GM18909 (cell line): Measurements from ENCODE around the gene CHD2.
"Not testable (repeated sequence)": the region's sequence is repeated elsewhere in the genome, so short reads cannot be mapped to it uniquely, and the experiment has no call there.

Experiments
- ATAC-seq: cut with Tn5 transposase; IDR thresholded peaks from one replicate; pipeline ENCODE4 v1.9.1; 2021; ENCODE audit warnings: mild to moderate bottlenecking; ENCODE audit not compliant: unreplicated experiment, poor library complexity

CHD2 gene

DNA sequence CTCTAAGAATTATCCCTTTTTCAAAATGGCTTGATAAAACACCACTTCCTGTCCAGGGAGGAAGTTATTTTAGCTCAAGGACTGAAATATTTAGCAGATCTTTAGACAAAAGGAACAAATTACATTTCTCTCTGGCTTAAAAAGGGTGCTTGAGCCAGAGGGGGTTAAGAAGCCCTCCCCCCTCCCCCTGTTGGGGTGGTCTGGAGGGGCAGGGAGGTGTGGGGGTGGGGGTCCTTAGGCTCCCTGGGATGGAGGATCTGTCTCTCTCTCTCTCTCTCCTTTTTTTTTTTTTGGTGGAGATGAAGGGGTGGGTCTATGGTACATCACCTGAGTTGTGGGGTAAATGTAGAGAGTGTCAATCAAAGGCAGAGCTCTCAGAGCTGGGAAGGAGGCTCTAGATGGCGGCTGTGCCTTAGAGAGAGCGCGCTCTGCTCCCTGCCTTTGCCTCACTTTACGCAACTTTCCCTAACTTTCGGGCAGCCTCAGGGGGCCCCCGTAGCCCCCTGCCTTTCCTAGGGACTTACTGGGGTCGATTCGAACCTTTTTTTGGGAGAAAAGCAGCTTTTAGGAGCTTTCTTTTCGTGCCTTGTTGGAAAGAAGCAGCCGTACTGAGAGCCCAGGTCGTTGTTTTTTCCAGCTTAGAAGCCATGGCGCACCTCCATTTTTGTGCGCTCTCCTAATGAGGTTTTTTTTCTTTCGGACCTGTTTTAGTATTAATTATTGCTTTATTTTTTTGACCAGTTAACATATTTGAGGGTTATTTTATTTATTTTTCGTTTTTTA is at the start of gene CHD2:
TSS of gene CHD2 (plus strand) at position 377 of the 783 bp plus-strand sequence. CDS start 914 bp downstream, outside the sequence.
- peak; percentile 71 for ATAC-seq

DNA sequence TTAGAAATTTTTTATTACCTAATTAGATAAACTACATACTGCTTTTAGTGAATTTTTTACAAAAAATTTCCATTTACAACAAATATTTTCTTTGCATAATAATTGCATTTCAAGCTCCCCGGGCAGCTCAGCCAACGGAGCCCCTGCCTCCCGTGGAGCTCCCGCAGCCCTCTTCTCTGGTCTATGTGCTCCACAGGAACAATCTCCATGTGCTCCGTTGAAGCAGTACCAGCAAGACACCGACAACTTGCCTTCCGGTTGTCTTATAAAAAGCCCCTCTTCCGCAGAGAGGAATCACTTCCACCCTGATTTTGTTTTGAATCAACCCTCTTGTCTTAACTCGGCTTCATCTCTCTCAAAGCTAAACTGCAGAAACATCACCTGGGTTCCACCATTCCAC is 46.9 kb upstream of the CHD2 start:
- ATAC-seq, result no peak

DNA sequence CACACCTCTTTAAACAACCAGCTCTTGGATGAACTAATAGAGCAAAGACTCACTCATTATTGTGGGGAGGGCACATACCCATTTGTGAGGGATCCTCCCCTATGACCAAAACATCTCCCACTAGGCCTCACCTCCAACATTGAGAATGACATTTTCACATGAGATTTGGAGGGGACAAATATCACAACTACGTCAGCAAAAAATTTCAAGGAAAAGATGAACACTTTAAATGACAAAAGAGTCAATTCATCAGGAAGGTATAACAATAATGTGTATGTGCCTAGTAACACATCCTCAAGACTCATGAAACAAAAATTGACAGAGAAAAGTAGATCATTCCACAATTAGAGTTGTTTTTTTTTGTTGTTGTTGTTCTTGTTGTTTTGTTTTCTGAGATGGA is 38.4 kb upstream of the CHD2 start:
- no peak for ATAC-seq

DNA sequence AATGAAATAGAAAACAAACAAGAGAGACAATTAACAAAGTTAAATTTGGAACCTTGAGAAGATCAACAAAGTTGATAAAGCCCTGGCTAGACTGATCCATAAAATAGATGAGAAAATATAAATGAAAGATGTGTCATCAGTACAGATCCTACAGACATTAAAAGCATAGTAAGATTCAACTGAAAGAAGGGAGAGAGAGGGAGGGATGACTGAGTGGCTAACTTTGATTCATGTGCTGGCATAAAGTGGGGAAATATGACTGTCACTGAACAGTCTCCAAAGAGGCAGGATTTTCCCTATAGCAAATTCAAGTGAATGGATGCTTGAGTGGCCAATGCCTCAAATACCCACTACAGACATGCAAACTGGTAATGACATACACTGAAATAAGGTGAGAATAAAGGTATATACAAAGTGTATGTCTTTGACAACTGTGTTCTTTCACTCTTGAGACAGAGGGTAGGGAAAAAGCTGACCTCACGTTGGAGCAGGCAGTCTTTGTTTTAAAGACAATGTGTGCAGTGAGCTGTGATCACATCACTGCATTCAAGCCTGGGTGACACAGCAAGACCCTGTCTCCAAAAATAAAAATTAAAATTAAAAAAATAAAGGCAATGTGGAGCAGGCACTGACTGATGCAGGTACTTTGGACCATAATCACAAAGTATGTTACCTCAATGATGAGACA is 35.9 kb upstream of the CHD2 start:
- ATAC-seq, result no peak

DNA sequence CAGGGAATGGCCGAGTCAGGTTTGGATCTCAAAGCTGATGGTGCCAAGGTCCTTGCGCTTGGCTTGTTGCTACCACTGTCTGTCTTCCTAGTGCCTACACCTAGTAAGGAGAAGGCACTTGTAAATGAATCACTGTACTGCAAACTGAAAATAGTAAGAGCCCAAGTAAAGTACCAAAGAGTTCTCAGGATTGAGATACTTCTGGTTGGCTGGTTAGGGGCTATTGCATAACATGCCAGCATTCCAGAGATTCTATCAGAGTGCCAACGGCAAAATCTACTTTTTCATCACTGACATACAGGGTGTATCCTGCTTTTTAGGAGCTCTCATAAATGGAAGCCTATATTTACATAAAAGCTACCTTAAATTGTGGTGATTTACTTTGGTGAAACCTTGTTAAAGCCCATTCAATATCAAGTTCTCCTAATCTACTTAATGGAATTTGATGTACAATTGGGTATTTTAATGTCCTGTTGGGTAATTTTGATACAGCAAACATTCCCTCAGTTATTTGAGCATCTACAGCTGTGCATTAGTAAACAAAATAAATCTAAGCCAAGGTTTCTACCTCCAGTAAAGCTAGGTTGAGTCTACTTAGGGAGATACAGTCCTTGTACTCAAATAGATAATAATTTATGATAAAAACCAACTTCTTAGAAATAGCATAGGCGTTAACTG is 30.7 kb upstream of the CHD2 start:
- no peak for ATAC-seq

DNA sequence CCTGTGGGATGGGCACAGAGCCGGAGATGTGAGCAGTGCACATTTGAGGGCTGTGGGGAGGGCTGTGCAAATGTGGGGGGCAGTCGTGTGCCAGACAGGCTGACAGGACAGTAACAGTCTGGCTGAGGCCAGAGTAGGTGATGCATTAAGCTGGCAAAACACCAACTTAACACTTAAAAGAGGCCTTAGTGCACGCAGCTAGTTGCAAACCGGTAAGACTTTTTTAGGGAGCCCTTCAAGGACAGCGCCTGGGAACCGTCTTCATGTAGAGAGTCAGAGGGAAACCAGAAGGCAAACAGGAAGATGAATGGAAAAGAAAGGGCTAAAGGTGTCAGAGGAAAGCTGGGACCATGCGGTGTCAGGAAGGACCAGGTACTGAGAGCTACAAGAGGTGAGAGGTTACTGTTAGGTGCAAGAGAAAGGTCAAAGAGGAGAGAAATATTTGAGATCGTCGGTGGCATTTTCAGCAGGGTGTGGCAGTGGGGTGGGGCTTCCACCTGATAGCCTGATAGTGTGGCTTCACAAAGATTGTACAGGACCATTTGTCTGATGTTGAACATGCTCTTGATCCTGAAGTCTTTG is 30.0 kb upstream of the CHD2 start:
- ATAC-seq, result no peak

DNA sequence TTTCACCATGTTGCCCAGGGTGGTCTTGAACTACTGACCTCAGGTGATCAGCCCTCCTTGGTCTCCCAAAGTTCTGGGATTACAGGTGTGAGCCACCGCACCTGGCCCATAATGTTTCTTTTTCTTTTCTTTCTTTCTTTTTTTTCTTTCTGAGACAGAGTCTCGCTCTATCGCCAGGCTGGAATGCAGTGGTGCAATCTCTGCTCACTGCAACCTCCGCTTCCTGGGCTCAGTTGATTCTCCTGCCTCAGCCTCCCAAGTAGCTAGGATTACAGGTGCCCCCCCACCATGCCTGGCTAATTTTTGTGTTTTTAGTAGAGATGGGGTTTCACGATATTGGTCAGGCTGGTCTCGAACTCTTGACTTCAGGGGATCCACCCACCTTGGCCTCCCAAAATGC is 27.2 kb upstream of the CHD2 start:
- not testable (repeated sequence) for ATAC-seq

DNA sequence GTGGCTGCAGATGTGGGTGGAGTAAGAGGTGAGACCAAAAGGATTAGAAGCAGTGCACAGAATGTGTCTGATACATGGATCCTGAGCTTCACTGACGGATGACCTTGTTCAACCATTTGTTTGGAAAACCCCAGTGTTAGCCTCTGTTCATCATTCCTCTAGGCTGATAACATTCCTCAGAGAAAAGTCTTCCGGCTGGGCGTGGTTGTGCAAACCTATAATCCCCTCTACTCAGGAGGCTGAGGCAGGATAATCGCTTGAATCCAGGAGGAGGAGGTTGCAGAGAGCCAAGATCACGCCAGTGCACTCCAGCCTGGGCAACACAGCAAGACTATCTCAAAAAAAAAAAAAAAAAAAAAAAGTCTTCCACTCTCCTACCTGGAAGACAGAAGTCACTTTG is 23.1 kb upstream of the CHD2 start:
- ATAC-seq, result no peak

DNA sequence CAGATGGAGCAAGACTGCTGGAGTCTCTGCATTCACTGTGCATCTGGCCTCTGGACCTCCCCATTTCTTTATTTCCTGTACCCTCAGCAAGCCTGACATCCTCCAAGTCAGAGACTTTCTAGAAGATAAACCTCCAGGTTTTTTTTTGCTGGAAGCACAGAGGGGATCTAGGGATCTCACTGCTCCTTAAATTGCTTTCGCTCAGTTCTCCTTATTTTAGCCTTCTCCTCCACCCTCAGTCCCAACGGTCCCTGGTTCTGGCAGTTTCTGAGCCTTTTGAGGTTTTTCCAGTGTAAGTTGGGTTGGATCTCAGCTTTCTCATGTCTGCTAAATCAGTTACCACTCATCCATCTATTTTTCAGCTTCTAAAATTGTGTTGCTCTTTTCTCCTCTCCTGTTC is 22.7 kb upstream of the CHD2 start:
- no peak for ATAC-seq

DNA sequence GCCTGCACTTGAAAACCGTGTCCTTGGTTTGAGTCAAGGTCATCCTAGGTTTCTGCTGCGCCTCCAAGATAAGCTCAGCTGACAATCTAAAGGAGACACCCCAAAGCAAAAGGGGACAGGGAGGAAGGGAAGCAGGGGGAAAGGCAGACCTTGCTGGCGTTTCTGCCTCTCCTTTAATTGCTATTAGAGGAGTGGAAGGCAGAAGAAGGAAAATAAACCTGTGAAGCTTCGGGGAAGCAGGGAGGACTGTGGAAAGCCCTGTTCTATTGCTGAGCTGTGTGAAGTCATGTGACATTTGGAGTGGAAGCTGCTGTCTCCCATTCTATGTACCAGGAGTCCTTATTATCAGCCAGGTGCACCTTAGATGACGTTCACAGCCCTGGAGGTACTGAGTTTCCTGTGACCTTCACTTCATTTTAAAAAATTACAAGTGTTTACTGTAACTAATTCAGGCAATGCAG is 21.5 kb upstream of the CHD2 start:
- no peak for ATAC-seq

DNA sequence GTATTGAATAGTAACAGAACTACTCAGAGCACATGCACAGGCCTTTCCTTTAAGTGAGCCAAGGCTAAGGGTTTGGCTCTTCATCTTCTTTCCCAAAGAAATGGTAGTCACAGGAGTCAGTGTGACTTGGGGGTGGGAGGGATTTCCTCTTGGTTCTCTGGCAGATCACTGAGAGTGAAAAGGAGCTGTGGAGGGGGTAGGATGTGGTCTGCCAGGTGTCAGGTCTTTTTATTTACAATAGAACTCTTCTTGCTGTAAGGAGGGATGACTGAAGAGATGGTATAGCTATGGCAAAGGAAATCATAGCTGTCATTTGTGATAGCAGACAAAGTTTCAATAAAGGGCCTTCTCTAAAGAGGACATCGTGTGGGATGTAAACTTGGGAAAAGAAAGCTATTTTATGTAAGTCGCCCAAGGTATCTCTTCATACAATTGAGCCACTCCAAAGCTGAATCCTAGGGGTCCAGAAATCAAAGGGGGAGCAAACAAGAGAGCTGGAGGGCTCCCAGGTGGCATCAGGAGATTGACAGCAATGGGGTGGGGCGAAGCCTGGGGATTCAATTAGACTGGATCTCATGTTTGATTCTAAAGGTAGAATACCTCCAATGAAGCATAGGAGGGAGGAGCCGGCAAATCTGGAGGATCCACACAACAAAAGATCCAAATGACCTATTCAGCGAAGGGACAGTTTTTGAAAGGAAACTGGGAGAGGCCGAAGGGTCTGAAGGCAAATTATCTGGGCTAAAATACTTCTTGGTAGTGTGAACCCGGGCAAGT is 20.0 kb upstream of the CHD2 start:
- ATAC-seq, result no peak

DNA sequence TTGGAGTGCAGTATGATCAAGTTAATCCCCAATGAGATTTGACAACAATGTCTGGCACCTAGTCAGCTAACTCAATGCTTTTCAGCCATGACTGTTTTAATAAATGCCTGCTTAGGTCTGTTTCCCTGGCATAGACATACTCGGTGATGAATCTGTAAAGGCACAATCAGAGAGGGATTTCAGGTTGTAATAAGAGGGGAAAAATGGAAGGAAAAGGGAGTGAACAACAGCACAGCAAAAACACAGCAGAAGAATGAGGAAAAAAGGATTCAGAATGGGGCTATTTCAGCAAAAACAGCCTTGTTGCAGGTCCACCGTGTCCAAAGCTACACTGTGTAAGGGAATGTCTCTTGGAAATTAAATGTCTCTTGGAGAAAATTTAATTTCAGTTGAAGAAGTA is 19.3 kb upstream of the CHD2 start:
- ATAC-seq, result no peak

DNA sequence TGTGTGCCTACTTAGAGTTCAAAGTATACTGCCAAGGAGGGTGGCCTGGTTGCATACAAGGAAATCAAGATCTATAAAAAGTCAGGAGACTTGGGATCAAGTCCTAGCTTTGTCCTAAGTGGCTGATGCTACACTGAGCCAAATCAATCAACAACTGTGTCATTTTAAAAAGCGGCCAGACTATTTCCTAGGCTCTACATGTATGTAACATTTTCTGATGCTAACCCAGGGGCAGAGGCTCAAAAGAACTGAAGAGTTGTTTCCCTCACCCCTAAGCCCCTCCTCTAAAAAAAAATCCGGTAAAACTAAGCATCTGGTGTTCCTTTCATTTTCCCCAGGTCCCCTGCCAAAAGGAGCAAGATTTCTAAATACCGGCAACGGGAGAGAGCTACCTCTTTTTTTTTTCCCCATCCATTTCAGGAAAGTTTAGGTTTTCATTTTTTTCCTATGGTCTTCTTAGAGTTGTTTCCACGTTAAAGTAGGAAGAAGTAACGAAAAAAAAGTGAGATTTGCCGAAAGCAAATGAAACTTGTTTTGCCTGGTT is 18.8 kb upstream of the CHD2 start:
- no peak for ATAC-seq

DNA sequence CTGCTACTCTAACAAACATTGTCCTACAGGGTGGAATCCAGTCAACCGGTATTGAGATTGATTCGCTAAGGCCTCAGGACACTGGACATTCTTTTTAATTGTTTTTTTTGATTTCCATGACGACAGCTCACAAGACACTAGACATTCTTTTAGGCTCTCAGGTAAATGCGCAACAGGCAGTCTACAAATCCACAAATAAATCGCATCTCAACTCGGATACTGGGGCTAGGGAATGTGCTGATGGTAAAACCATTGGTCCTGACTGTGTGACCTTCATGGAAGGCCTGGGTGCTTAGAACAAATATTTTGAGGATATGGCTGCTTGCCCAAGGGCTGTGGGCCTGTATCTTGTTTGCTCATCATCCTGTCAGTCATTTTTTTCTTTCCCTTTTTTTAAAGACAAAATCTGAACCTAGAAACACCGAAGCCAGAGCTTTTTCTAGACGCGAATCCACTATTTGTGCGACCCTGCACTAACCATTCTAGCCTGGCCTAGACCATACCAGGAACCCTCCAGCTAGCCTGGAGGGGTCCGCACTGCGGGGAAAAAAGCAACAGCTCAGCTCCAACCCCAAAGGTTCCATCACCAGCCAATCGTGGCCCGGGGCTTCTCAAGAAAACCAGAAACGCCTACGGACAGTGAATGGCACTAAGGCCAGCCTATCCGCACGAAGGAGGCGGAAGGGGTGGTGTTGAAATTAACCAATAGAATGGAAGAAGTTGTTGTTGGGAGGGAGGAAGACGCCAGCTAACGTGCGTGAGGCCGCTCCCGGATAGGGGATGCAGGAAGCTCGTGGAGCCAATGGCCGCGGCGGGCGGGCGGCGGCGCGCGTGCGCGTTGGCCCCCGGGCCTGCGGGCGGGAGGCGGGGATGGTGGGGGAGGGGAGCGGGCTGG is 18.1 kb upstream of the CHD2 start:
- ATAC-seq, result peak; percentile 96

DNA sequence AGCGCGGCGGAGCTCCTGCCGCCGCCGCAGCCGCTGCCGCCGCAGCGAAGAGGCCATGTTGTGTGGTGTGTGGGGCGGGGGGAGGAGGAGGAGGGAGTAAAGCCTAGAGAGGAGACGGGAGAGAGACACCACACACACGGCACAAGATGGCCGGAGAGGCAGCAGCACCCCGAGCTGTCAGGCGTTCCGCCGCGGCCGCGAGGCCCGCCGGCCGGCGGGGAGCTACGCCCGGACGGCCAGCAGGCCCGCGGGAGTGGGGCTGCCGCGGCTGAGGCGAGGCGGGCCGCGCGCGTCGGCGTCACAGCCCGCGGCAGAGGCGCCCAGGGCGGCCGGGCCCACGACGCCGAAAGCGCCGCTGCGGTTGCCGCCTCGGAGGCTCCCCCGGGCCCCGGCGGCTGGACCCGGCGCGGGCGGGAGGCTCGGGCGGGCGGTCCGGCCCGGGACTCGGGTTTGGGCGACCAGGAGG is 17.4 kb upstream of the CHD2 start:
- ATAC-seq, result peak; percentile 68

DNA sequence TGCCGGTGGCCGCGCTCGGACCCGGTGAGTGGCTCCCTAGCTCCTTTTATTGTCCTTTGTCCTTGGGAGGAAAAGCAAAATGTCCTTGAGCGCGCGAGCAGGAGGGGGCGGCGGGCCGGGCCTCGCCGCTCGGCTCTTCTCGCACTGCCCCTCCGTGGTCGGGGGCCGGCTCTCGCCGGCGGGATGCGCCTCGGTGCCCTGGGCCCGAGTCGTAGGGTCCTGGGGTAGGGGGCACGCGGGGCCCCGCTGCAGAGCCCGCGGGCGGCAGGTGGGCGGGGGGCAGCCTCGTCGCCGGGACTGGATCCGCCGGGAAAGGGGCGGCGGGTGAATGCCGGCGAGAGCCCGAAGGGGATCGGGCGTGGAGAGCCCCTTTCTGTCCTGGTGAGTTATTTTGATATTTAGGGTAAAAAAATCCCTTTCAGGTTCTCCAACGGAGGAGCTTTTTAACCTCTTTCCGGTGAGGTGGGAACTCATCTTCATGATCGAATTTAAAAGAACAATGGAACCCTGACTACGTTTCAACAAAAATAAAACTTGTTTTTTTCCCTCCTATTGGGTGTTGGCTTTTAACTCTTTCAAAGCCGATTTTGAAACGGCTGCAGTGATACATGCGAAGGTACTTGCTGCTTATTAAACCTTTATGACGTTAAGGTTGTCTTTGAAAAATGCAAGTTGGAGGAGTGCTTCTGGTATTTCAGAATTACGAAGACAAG is 16.8 kb upstream of the CHD2 start:
- ATAC-seq, result peak; percentile 5

DNA sequence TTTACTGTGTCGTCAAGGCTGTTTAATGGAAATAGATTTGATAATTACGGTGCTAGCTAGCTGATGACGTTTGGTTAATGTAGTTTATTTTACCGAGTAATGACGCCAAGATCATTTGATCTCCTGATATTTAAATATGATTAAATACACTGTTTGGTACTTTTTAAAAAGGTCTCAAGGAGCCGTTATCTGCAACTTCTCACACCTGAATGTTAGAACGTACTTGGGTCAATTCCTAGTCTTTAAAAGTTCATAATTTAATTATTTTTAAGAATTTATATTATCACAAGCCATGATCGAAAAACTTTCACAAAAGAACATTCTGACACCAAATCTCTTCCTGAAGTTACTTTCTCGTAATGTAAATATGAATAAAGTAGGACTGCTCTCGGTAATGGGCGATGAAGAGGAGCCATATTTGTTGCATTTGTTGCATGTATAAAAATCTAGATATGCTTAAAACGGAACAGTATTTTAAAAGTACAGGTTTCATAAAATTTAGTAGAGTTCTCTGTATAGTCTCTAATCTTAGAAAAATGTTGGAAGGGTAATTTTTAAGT is 16.2 kb upstream of the CHD2 start:
- no peak for ATAC-seq
